ENCODE measurements around the gene ABI3BP.

Gene ABI3BP

GRCh38 chr3:100941451-100941850 is 51.8 kb downstream of the ABI3BP start:
- DNase-seq = no peak

GRCh38 chr3:100941041-100941440 is 52.2 kb downstream of the ABI3BP start:
- no peak for DNase-seq

GRCh38 chr3:100936931-100937330 is 56.3 kb downstream of the ABI3BP start:
- no peak for DNase-seq

GRCh38 chr3:100932491-100932890 is 60.7 kb downstream of the ABI3BP start:
- DNase-seq = no peak

GRCh38 chr3:100928638-100929428 is 64.4 kb downstream of the ABI3BP start:
- no peak for DNase-seq

GRCh38 chr3:100927775-100928174 is 65.4 kb downstream of the ABI3BP start:
- no peak for DNase-seq

GRCh38 chr3:100915706-100916495 is 77.3 kb downstream of the ABI3BP start:
- DNase-seq = no peak

GRCh38 chr3:100913870-100914648 is 79.2 kb downstream of the ABI3BP start:
- DNase-seq = no peak

GRCh38 chr3:100912976-100913545 is 80.2 kb downstream of the ABI3BP start:
- DNase-seq = no peak

- no peak for DNase-seq
These were observed 80.7 kb downstream of the ABI3BP start for GRCh38 chr3:100912571-100912970.

- DNase-seq = no peak
These were observed 81.3 kb downstream of the ABI3BP start for GRCh38 chr3:100911956-100912355.

GRCh38 chr3:100910986-100911385 is 82.2 kb downstream of the ABI3BP start:
- DNase-seq = no peak

- DNase-seq = no peak
These were observed 90.6 kb downstream of the ABI3BP start for GRCh38 chr3:100902572-100902971.

- DNase-seq = no peak
These were observed 92.4 kb downstream of the ABI3BP start for GRCh38 chr3:100900671-100901335.

GRCh38 chr3:100899440-100900091 is 93.7 kb downstream of the ABI3BP start:
- no peak for DNase-seq

GRCh38 chr3:100898681-100899080 is 94.5 kb downstream of the ABI3BP start:
- DNase-seq = no peak

GRCh38 chr3:100896994-100897393 is 96.2 kb downstream of the ABI3BP start:
- DNase-seq = no peak

GRCh38 chr3:100893590-100893989 is 99.6 kb downstream of the ABI3BP start:
- no peak for DNase-seq

GRCh38 chr3:100893108-100893507 is 100.1 kb downstream of the ABI3BP start:
- no peak for DNase-seq

- no peak for DNase-seq
These were observed 101.4 kb downstream of the ABI3BP start for GRCh38 chr3:100891827-100892226.

GRCh38 chr3:100891033-100891432 is 102.2 kb downstream of the ABI3BP start:
- DNase-seq = no peak

- no peak for DNase-seq
These were observed 104.3 kb downstream of the ABI3BP start for GRCh38 chr3:100888881-100889280.
